HepG2 (cell line): ENCODE measurements around the gene ABCB11.

ENCODE experiments used
- CTCF ChIP-seq: sonication (generic); formaldehyde crosslinking; IDR thresholded peaks from 2 replicates; pipeline ENCODE4 v1.5.0; 2020; ENCODE audit warnings: mild to moderate bottlenecking, missing genetic modification reagents, moderate library complexity
- DR1 ChIP-seq: sonication (generic); formaldehyde crosslinking; IDR thresholded peaks from 2 replicates; pipeline ENCODE4 v1.8.0; 2021; ENCODE audit warnings: mild to moderate bottlenecking, missing genetic modification reagents, inconsistent platforms
- EP300 ChIP-seq, 3 experiments: sonication (generic) in 1 of 3; formaldehyde crosslinking in 1 of 3; IDR thresholded peaks; 2 replicates each; pipeline versions ENCODE4 v1.5.1 to v1.6.1; 2011 to 2020; ENCODE audit warnings: low read depth in 2 of 3, low read length in 2 of 3, borderline replicate concordance in 1 of 3, improper control_type of control experiment in 1 of 3, mild to moderate bottlenecking in 1 of 3, missing genetic modification reagents in 1 of 3, moderate library complexity in 1 of 3
- MTA3 ChIP-seq: sonication (generic); formaldehyde crosslinking; IDR thresholded peaks from 2 replicates; pipeline ENCODE4 v1.4.0; 2020; ENCODE audit warnings: missing genetic modification reagents
- MYC ChIP-seq: sonication (generic); formaldehyde crosslinking; IDR thresholded peaks from 2 replicates; pipeline ENCODE4 v1.9.0; 2021; ENCODE audit warnings: missing genetic modification reagents, borderline replicate concordance
- POLR2A ChIP-seq, 2 experiments: IDR thresholded peaks; 2 replicates each; pipeline ENCODE4 v1.6.1; 2011; ENCODE audit warnings: low read depth in 2 of 2, low read length in 2 of 2, mild to moderate bottlenecking in 1 of 2, moderate library complexity in 1 of 2; ENCODE audit not compliant: insufficient read depth in 1 of 2
- RFX1 ChIP-seq: fragments of 450-650 bp; IDR thresholded peaks from 2 replicates; pipeline ENCODE4 v1.6.1; 2017
- SMC3 ChIP-seq: IDR thresholded peaks from 2 replicates; pipeline ENCODE4 v1.6.1; 2011; ENCODE audit warnings: low read length, improper control_type of control experiment
- SMYD3 ChIP-seq: sonication (generic); formaldehyde crosslinking; IDR thresholded peaks from 2 replicates; pipeline ENCODE4 v1.8.1; 2023; ENCODE audit warnings: mild to moderate bottlenecking, missing genetic modification reagents
- ZBTB37 ChIP-seq: sonication (generic); formaldehyde crosslinking; IDR thresholded peaks from 2 replicates; pipeline ENCODE4 v1.4.0; 2020; ENCODE audit warnings: mild to moderate bottlenecking, missing genetic modification reagents
- ZFX ChIP-seq: sonication (generic); formaldehyde crosslinking; IDR thresholded peaks from 2 replicates; pipeline ENCODE4 v1.4.0; 2020; ENCODE audit warnings: mild to moderate bottlenecking, low read depth, missing genetic modification reagents, moderate library complexity
- ZNF317 ChIP-seq: sonication (generic); formaldehyde crosslinking; IDR thresholded peaks from 2 replicates; pipeline ENCODE4 v1.5.0; 2020; ENCODE audit warnings: mild to moderate bottlenecking, missing genetic modification reagents

- TF ChIP-seq MTA3 (CRISPR knock-in tag): no peak
- TF ChIP-seq SMC3: no peak
- no peak for TF ChIP-seq ZBTB37 (CRISPR knock-in tag)
- no peak for TF ChIP-seq CTCF (CRISPR knock-in tag)
- no peak for TF ChIP-seq DR1 (CRISPR knock-in tag)
- no peak for TF ChIP-seq POLR2A (IDR thresholded peaks at IDR 0.05; ENCODE audit: insufficient read depth in 1 of 2, low read depth in 2 of 2, low read length in 2 of 2)
- TF ChIP-seq EP300 (IDR thresholded peaks at IDR 0.05; ENCODE audit: low read depth in 2 of 2, low read length in 2 of 2): no peak
- TF ChIP-seq EP300 (CRISPR knock-in tag; IDR thresholded peaks at IDR 0.05; ENCODE audit: borderline replicate concordance): no peak
- TF ChIP-seq SMYD3: no peak
- no peak for TF ChIP-seq ZNF317 (CRISPR knock-in tag)
- no peak for TF ChIP-seq ZFX (CRISPR knock-in tag)
- no peak for TF ChIP-seq RFX1
- no peak for TF ChIP-seq MYC
These were observed 25.1 kb downstream of the ABCB11 start for GRCh38 chr2:169005994-169006393.
